Astrocyte (in vitro differentiated cells and primary cell): Measurements from ENCODE around the gene XPO1. TPM values are rescaled to one million over a fixed set of nuclear protein-coding genes. Genes with fewer than 3 reads are reported as not detected.
"Not testable (repeated sequence)": the region's sequence is repeated elsewhere in the genome, so short reads cannot be mapped to it uniquely, and the experiment has no call there.

ENCODE experiments used
- DNase-seq: peaks from one replicate; pipeline ENCODE4 v3.0.0-alpha.2; 2010; ENCODE audit warnings: low read depth
- FAIRE-seq: peaks from 2 replicates; lab custom pipeline; 2011; peaks lifted over from hg19 to GRCh38; lab: Jason Lieb, UNC
- H2AFZ ChIP-seq: 2 replicates; pipeline ENCODE4 v1.6.0; 2012; ENCODE audit warnings: low read depth, low read length, inconsistent platforms
- H3K27ac ChIP-seq: 2 replicates; pipeline ENCODE4 v1.5.1; 2011; ENCODE audit warnings: low read depth, low read length, inconsistent platforms
- H3K27me3 ChIP-seq: 2 replicates; pipeline ENCODE4 v1.6.0; 2011; ENCODE audit warnings: low read length, inconsistent platforms; ENCODE audit not compliant: insufficient read depth
- H3K36me3 ChIP-seq: 2 replicates; pipeline ENCODE4 v1.5.1; 2011; ENCODE audit warnings: low read length, inconsistent platforms; ENCODE audit not compliant: insufficient read depth
- H3K4me1 ChIP-seq: 2 replicates; pipeline ENCODE4 v1.5.1; 2011; ENCODE audit warnings: low read length, inconsistent platforms; ENCODE audit not compliant: insufficient read depth
- H3K4me2 ChIP-seq: 2 replicates; pipeline ENCODE4 v1.6.0; 2012; ENCODE audit warnings: low read length, inconsistent platforms
- H3K4me3 ChIP-seq: 2 replicates; pipeline ENCODE4 v1.5.1; 2011; ENCODE audit warnings: low read depth, mild to moderate bottlenecking, low read length, inconsistent platforms; ENCODE audit not compliant: insufficient read depth
- H3K79me2 ChIP-seq: 2 replicates; pipeline ENCODE4 v1.6.0; 2012; ENCODE audit warnings: mild to moderate bottlenecking, low read length, inconsistent platforms; ENCODE audit not compliant: insufficient read depth
- H3K9ac ChIP-seq: 2 replicates; pipeline ENCODE4 v1.6.0; 2012; ENCODE audit warnings: mild to moderate bottlenecking, low read length, inconsistent platforms
- H3K9me3 ChIP-seq: 2 replicates; pipeline ENCODE4 v1.5.1; 2012; ENCODE audit warnings: low read depth, mild to moderate bottlenecking, low read length, inconsistent platforms; ENCODE audit not compliant: insufficient read depth
- H4K20me1 ChIP-seq: 2 replicates; pipeline ENCODE4 v1.6.0; 2012; ENCODE audit warnings: low read length, inconsistent platforms; ENCODE audit not compliant: insufficient read depth
- H3K27ac Mint-ChIP-seq: one replicate; pipeline ENCODE4 v1.8.0; 2021; ENCODE audit warnings: mild to moderate bottlenecking, mixed read lengths; ENCODE audit not compliant: unreplicated experiment
- H3K27me3 Mint-ChIP-seq: one replicate; pipeline ENCODE4 v1.8.0; 2021; ENCODE audit warnings: low read depth, mixed read lengths; ENCODE audit not compliant: unreplicated experiment
- H3K36me3 Mint-ChIP-seq: one replicate; pipeline ENCODE4 v1.8.0; 2021; ENCODE audit warnings: low read depth, mixed read lengths; ENCODE audit not compliant: unreplicated experiment
- H3K4me1 Mint-ChIP-seq: one replicate; pipeline ENCODE4 v1.8.0; 2021; ENCODE audit warnings: low read depth, mixed read lengths; ENCODE audit not compliant: unreplicated experiment
- H3K4me3 Mint-ChIP-seq: one replicate; pipeline ENCODE4 v1.8.0; 2021; ENCODE audit warnings: mild to moderate bottlenecking, moderate library complexity, mixed read lengths; ENCODE audit not compliant: unreplicated experiment
- H3K9me3 Mint-ChIP-seq: one replicate; pipeline ENCODE4 v1.8.0; 2021; ENCODE audit warnings: mild to moderate bottlenecking, mixed read lengths; ENCODE audit not compliant: unreplicated experiment
- EZH2 ChIP-seq: IDR thresholded peaks from 2 replicates; pipeline ENCODE4 v1.6.1; 2012; ENCODE audit warnings: mild to moderate bottlenecking, low read length, inconsistent platforms; ENCODE audit not compliant: insufficient read depth
- total RNA-seq: library from RNA; stranded (reverse); gene quantifications from 2 replicates; pipeline ENCODE4 v1.2.1, GENCODE V29; 2021
- TF ChIP-seq, protein P1 (sequence below): IDR thresholded peaks from 2 replicates; pipeline ENCODE4 v1.5.1; 2011; ENCODE audit warnings: low read depth, mild to moderate bottlenecking, inconsistent platforms, low read length, moderate library complexity; ENCODE audit not compliant: insufficient read depth

Gene XPO1
- total RNA-seq, 1 donor from 2014 or later = 128 TPM

DNA sequence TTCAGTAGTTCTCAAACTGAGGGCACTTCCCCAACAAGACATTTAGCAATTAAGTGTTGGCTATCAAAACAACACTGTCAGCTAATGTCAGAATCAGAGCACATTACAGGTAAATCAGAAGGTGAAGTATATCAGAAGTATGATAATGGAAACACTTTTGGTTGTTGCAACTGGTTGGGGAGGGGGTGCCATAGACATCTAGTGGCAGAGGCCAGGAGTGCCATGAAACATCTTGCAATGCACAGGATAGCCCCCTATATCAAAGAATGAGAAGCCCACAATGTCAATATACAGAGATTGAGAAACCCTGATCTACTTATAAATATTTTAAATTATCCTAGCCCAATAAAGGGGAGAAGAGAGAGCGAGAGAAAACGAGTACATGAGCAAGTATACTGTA is 4.9 kb upstream of the XPO1 start:
- no peak overlapping the region for H3K27ac Mint-ChIP-seq
- no peak overlapping the region for H2AFZ ChIP-seq

GRCh38 chr2:61540167-61540566 is 2.0 kb upstream of the XPO1 start:
- not testable (repeated sequence) for H3K27me3 ChIP-seq, H3K36me3 ChIP-seq, H3K4me3 ChIP-seq, H3K27ac Mint-ChIP-seq, FAIRE-seq, H3K27me3 Mint-ChIP-seq, H2AFZ ChIP-seq, H3K4me1 ChIP-seq, H3K9me3 ChIP-seq, DNase-seq, H3K4me3 Mint-ChIP-seq, H3K9me3 Mint-ChIP-seq, H3K4me1 Mint-ChIP-seq, H3K36me3 Mint-ChIP-seq, H3K9ac ChIP-seq, H3K27ac ChIP-seq, H3K4me2 ChIP-seq
- peaks cover 18% of the 10 kb centered on the region for H4K20me1 ChIP-seq
- peaks cover 28% of the 10 kb centered on the region for H3K79me2 ChIP-seq

More for the DNA sequence above, 4.9 kb upstream of the XPO1 start:
- Mint-ChIP-seq H3K27me3 (no peaks in the 10 kb centered on the region), H3K4me3 (no peak overlapping the region), H3K9me3 (no peaks in the 10 kb centered on the region), H3K4me1 (no peaks in the 10 kb centered on the region), H3K36me3 (no peaks in the 10 kb centered on the region)
- H3K9me3 ChIP-seq = no peaks in the 10 kb centered on the region
- no peak overlapping the region for H3K4me2 ChIP-seq
- DNase-seq (no peak), FAIRE-seq (no peak)
- no peaks in the 10 kb centered on the region for H3K27me3 ChIP-seq
- H3K9ac ChIP-seq = no peak overlapping the region
- H3K4me1 ChIP-seq = peaks cover 7% of the 10 kb centered on the region
- peaks cover under 1% of the 10 kb centered on the region for H3K79me2 ChIP-seq
- H3K27ac ChIP-seq = no peak overlapping the region
- H4K20me1 ChIP-seq = no peaks in the 10 kb centered on the region
- no peak overlapping the region for H3K4me3 ChIP-seq
- TF ChIP-seq, protein P1, sequence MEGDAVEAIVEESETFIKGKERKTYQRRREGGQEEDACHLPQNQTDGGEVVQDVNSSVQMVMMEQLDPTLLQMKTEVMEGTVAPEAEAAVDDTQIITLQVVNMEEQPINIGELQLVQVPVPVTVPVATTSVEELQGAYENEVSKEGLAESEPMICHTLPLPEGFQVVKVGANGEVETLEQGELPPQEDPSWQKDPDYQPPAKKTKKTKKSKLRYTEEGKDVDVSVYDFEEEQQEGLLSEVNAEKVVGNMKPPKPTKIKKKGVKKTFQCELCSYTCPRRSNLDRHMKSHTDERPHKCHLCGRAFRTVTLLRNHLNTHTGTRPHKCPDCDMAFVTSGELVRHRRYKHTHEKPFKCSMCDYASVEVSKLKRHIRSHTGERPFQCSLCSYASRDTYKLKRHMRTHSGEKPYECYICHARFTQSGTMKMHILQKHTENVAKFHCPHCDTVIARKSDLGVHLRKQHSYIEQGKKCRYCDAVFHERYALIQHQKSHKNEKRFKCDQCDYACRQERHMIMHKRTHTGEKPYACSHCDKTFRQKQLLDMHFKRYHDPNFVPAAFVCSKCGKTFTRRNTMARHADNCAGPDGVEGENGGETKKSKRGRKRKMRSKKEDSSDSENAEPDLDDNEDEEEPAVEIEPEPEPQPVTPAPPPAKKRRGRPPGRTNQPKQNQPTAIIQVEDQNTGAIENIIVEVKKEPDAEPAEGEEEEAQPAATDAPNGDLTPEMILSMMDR = no peak
- TF ChIP-seq EZH2 = no peak
- no peaks in the 10 kb centered on the region for H3K36me3 ChIP-seq

GRCh38 chr2:61538920-61539520 is 864 bp upstream of the XPO1 start:
- Mint-ChIP-seq H3K27ac (peak overlapping the region; percentile 79), H3K9me3 (no peaks in the 10 kb centered on the region), H3K27me3 (no peaks in the 10 kb centered on the region), H3K4me1 (peaks cover 3% of the 10 kb centered on the region), H3K4me3 (peak overlapping the region; percentile 96), H3K36me3 (no peaks in the 10 kb centered on the region)
- Histone ChIP-seq H3K27me3 (no peaks in the 10 kb centered on the region), H3K27ac (peak overlapping the region; percentile 90), H3K9me3 (no peaks in the 10 kb centered on the region), H3K4me2 (peak overlapping the region; percentile 89), H3K36me3 (no peaks in the 10 kb centered on the region), H3K9ac (peak overlapping the region; percentile 98), H3K4me3 (peak overlapping the region; percentile 89), H3K79me2 (peaks cover 39% of the 10 kb centered on the region), H2AFZ (peak overlapping the region; percentile 76), H4K20me1 (peaks cover 29% of the 10 kb centered on the region), H3K4me1 (peaks cover 13% of the 10 kb centered on the region)
- peak; percentile 31 for DNase-seq
- TF ChIP-seq, protein P1 = no peak
- TF ChIP-seq EZH2 = no peak
- FAIRE-seq = no peak
